Epithelial cell of proximal tubule (primary cell): ENCODE measurements around the gene BEND7. TPM values are rescaled to one million over a fixed set of nuclear protein-coding genes. Genes with fewer than 3 reads are reported as not detected.
"Not testable (repeated sequence)": the region's sequence is repeated elsewhere in the genome, so short reads cannot be mapped to it uniquely, and the experiment has no call there.

ENCODE experiments used
- DNase-seq: peaks from one replicate; pipeline ENCODE4 v3.0.0-alpha.2; 2011; ENCODE audit warnings: low read depth
- H3K4me3 ChIP-seq: 2 replicates; pipeline ENCODE4 v1.5.1; 2011; ENCODE audit warnings: low read depth, mild to moderate bottlenecking, low read length
- total RNA-seq: library from RNA; depleted of rRNA; stranded (reverse); fragments of >200 nt; gene quantifications from 2 replicates; pipeline ENCODE4 v1.2.3, GENCODE V29; 2015
- TF ChIP-seq, protein P1 (sequence below): conservative IDR thresholded peaks from 2 replicates; pipeline ENCODE4 v1.5.1; 2012; ENCODE audit warnings: low read depth, mild to moderate bottlenecking, low read length

The BEND7 gene
- total RNA-seq, 1 donor from 2014 or later = 41.4 TPM

GRCh38 chr10:13414855-13415254 lies 114.0 kb downstream of the BEND7 start:
- TF ChIP-seq, protein P1, sequence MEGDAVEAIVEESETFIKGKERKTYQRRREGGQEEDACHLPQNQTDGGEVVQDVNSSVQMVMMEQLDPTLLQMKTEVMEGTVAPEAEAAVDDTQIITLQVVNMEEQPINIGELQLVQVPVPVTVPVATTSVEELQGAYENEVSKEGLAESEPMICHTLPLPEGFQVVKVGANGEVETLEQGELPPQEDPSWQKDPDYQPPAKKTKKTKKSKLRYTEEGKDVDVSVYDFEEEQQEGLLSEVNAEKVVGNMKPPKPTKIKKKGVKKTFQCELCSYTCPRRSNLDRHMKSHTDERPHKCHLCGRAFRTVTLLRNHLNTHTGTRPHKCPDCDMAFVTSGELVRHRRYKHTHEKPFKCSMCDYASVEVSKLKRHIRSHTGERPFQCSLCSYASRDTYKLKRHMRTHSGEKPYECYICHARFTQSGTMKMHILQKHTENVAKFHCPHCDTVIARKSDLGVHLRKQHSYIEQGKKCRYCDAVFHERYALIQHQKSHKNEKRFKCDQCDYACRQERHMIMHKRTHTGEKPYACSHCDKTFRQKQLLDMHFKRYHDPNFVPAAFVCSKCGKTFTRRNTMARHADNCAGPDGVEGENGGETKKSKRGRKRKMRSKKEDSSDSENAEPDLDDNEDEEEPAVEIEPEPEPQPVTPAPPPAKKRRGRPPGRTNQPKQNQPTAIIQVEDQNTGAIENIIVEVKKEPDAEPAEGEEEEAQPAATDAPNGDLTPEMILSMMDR = peak; percentile 73
- no peak overlapping the region for H3K4me3 ChIP-seq
- no peak for DNase-seq

GRCh38 chr10:13414137-13414536 lies 114.7 kb downstream of the BEND7 start:
- DNase-seq = no peak
- H3K4me3 ChIP-seq = no peak overlapping the region
- TF ChIP-seq, protein P1 = no peak

DNA sequence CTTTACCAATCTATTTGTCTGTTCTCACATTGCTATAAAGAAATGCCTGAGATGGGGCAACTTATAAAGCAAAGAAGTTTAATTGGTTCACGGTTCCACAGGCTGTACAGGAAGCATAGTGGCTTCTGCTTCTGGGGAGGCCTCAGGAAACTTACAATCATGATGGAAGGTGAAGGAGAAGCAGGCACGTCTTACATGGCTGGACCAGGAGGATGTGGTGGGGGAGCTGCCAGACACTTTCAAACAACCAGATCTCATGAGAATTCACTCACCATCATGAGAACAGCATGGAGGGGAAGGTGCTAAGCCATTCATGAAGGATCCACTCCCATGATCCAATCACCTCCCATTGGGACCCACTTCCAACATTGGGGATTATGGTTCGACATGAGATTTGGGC lies 115.9 kb downstream of the BEND7 start:
- TF ChIP-seq, protein P1 = no peak
- DNase-seq = no peak

GRCh38 chr10:13404791-13405190 lies 124.0 kb downstream of the BEND7 start:
- H3K4me3 ChIP-seq = no peak overlapping the region
- TF ChIP-seq, protein P1 = no peak
- DNase-seq = no peak

More for the DNA sequence above, 115.9 kb downstream of the BEND7 start:
- H3K4me3 ChIP-seq = no peak overlapping the region

GRCh38 chr10:13404305-13404759 lies 124.5 kb downstream of the BEND7 start:
- H3K4me3 ChIP-seq = no peak overlapping the region
- DNase-seq = no peak
- TF ChIP-seq, protein P1 = no peak

GRCh38 chr10:13403426-13403825 lies 125.4 kb downstream of the BEND7 start:
- not testable (repeated sequence) for H3K4me3 ChIP-seq, DNase-seq

- DNase-seq = no peak
Observed at GRCh38 chr10:13402021-13402420, 126.8 kb downstream of the BEND7 start.

More at GRCh38 chr10:13402021-13402420, 126.8 kb downstream of the BEND7 start:
- TF ChIP-seq, protein P1 = no peak
- no peak overlapping the region for H3K4me3 ChIP-seq
